WTC11 (cell line): ENCODE results near the gene AQP12B. TPM values are rescaled to one million over a fixed set of nuclear protein-coding genes. Genes with fewer than 3 reads are reported as not detected.

Experiments
- ATAC-seq: fragments of 200-7000 bp; cut with Tn5 transposase; 2 replicates; pipeline ENCODE4 v1.10.0; 2021; ENCODE audit warnings: mild to moderate bottlenecking, moderate library complexity
- CTCF ChIA-PET: fragments of 300-600 bp; sonication (Branson Sonifier 250); formaldehyde crosslinking; loops from one replicate; lab custom pipeline; 2021; ENCODE audit warnings: antibody characterized with exemption; lab: Charles Lee
- POLR2A ChIA-PET: fragments of 350-600 bp; sonication (Branson Sonifier 250); formaldehyde crosslinking; loops from one replicate; lab custom pipeline; 2021; ENCODE audit warnings: antibody characterized with exemption; lab: Charles Lee
- DNase-seq: peaks from one replicate; pipeline ENCODE4 v3.0.0; 2021; ENCODE audit warnings: low spot score
- H3K27ac Mint-ChIP-seq: 2 replicates; pipeline ENCODE4 v1.8.0; 2021; ENCODE audit warnings: mixed read lengths
- H3K27me3 Mint-ChIP-seq: 2 replicates; pipeline ENCODE4 v1.8.0; 2021; ENCODE audit warnings: low read depth, mild to moderate bottlenecking, moderate library complexity, mixed read lengths
- H3K36me3 Mint-ChIP-seq: 2 replicates; pipeline ENCODE4 v1.8.0; 2021; ENCODE audit warnings: mixed read lengths
- H3K4me1 Mint-ChIP-seq: 2 replicates; pipeline ENCODE4 v1.8.0; 2022; ENCODE audit warnings: mixed read lengths
- H3K4me3 Mint-ChIP-seq: 2 replicates; pipeline ENCODE4 v1.8.0; 2021; ENCODE audit warnings: mild to moderate bottlenecking, moderate library complexity, mixed read lengths
- H3K9me3 Mint-ChIP-seq: 2 replicates; pipeline ENCODE4 v1.8.0; 2021; ENCODE audit warnings: mixed read lengths
- CBFB ChIP-seq: sonication (generic); formaldehyde crosslinking; IDR thresholded peaks from 2 replicates; pipeline ENCODE4 v1.8.1; 2022; ENCODE audit warnings: mild to moderate bottlenecking, low read depth, missing genetic modification reagents
- CTCF ChIP-seq: fragments of 200-600 bp; IDR thresholded peaks from 2 replicates; pipeline ENCODE4 v1.8.0; 2022; ENCODE audit warnings: antibody characterized with exemption
- E2F1 ChIP-seq: sonication (generic); formaldehyde crosslinking; IDR thresholded peaks from 2 replicates; pipeline ENCODE4 v1.8.0; 2022; ENCODE audit warnings: mild to moderate bottlenecking, missing genetic modification reagents
- E2F5 ChIP-seq: sonication (generic); formaldehyde crosslinking; IDR thresholded peaks from 2 replicates; pipeline ENCODE4 v1.8.1; 2022; ENCODE audit warnings: mild to moderate bottlenecking, moderate library complexity, missing genetic modification reagents
- ELF4 ChIP-seq: sonication (generic); formaldehyde crosslinking; IDR thresholded peaks from 2 replicates; pipeline ENCODE4 v1.8.1; 2022; ENCODE audit warnings: low read depth, mild to moderate bottlenecking, moderate library complexity, missing genetic modification reagents
- EMX1 ChIP-seq: fragments of 250-450 bp; sonication (Bioruptor Pico); IDR thresholded peaks from 2 replicates; pipeline ENCODE4 v1.8.0; 2021; ENCODE audit warnings: mild to moderate bottlenecking
- ETV6 ChIP-seq: sonication (generic); formaldehyde crosslinking; IDR thresholded peaks from 2 replicates; pipeline ENCODE4 v1.8.1; 2022; ENCODE audit warnings: mild to moderate bottlenecking, missing genetic modification reagents
- FOXP1 ChIP-seq: sonication (generic); formaldehyde crosslinking; IDR thresholded peaks from 2 replicates; pipeline ENCODE4 v1.8.0; 2022; ENCODE audit warnings: missing genetic modification reagents, mild to moderate bottlenecking, moderate library complexity, borderline replicate concordance
- MXD4 ChIP-seq: fragments of 250-450 bp; sonication (Bioruptor Pico); IDR thresholded peaks from 2 replicates; pipeline ENCODE4 v1.8.0; 2021; ENCODE audit warnings: mild to moderate bottlenecking, moderate library complexity, borderline replicate concordance
- NFYB ChIP-seq: sonication (generic); formaldehyde crosslinking; conservative IDR thresholded peaks from 2 replicates; pipeline ENCODE4 v1.8.0; 2022; ENCODE audit warnings: low read depth, missing genetic modification reagents
- NR3C1 ChIP-seq: sonication (generic); formaldehyde crosslinking; conservative IDR thresholded peaks from 2 replicates; pipeline ENCODE4 v1.8.1; 2023; ENCODE audit warnings: low read depth, mild to moderate bottlenecking, missing genetic modification reagents
- RORB ChIP-seq: fragments of 250-450 bp; sonication (Bioruptor Pico); IDR thresholded peaks from 2 replicates; pipeline ENCODE4 v1.9.0; 2021; ENCODE audit warnings: mild to moderate bottlenecking
- SMAD3 ChIP-seq: sonication (generic); formaldehyde crosslinking; IDR thresholded peaks from 2 replicates; pipeline ENCODE4 v1.8.0; 2022; ENCODE audit warnings: missing genetic modification reagents, mild to moderate bottlenecking, borderline replicate concordance
- SOX15 ChIP-seq: fragments of 250-450 bp; sonication (Bioruptor Pico); IDR thresholded peaks from 2 replicates; pipeline ENCODE4 v1.9.0; 2021; ENCODE audit warnings: mild to moderate bottlenecking
- ZBTB21 ChIP-seq: sonication (generic); formaldehyde crosslinking; IDR thresholded peaks from 2 replicates; pipeline ENCODE4 v1.8.1; 2023; ENCODE audit warnings: mild to moderate bottlenecking, missing genetic modification reagents, borderline replicate concordance
- ZNF219 ChIP-seq: sonication (generic); formaldehyde crosslinking; IDR thresholded peaks from 2 replicates; pipeline ENCODE4 v1.8.0; 2023; ENCODE audit warnings: missing genetic modification reagents, mild to moderate bottlenecking, borderline replicate concordance
- ZNF317 ChIP-seq: sonication (generic); formaldehyde crosslinking; IDR thresholded peaks from 2 replicates; pipeline ENCODE4 v1.8.1; 2023; ENCODE audit warnings: low read depth, mild to moderate bottlenecking, moderate library complexity, missing genetic modification reagents, borderline replicate concordance
- ZNF396 ChIP-seq: fragments of 250-450 bp; sonication (Bioruptor Pico); IDR thresholded peaks from 2 replicates; pipeline ENCODE4 v1.8.0; 2021; ENCODE audit warnings: mild to moderate bottlenecking, moderate library complexity, borderline replicate concordance
- total RNA-seq: library from RNA; stranded (reverse); gene quantifications from 3 replicates; pipeline ENCODE4 v1.2.3, GENCODE V29; 2021
- TF ChIP-seq, protein P1 (sequence below): sonication (generic); formaldehyde crosslinking; IDR thresholded peaks from 2 replicates; pipeline ENCODE4 v1.8.1; 2022; ENCODE audit warnings: mild to moderate bottlenecking, missing genetic modification reagents, moderate library complexity, borderline replicate concordance
- TF ChIP-seq, protein P2 (sequence below): sonication (generic); formaldehyde crosslinking; IDR thresholded peaks from 2 replicates; pipeline ENCODE4 v1.8.1; 2022; ENCODE audit warnings: missing genetic modification reagents, borderline replicate concordance
- TF ChIP-seq, protein P3 (sequence below): sonication (generic); formaldehyde crosslinking; IDR thresholded peaks from 2 replicates; pipeline ENCODE4 v1.8.0; 2022; ENCODE audit warnings: mild to moderate bottlenecking, missing genetic modification reagents

AQP12B gene
- total RNA-seq, 1 experiment from 2014 or later = not detected

DNA sequence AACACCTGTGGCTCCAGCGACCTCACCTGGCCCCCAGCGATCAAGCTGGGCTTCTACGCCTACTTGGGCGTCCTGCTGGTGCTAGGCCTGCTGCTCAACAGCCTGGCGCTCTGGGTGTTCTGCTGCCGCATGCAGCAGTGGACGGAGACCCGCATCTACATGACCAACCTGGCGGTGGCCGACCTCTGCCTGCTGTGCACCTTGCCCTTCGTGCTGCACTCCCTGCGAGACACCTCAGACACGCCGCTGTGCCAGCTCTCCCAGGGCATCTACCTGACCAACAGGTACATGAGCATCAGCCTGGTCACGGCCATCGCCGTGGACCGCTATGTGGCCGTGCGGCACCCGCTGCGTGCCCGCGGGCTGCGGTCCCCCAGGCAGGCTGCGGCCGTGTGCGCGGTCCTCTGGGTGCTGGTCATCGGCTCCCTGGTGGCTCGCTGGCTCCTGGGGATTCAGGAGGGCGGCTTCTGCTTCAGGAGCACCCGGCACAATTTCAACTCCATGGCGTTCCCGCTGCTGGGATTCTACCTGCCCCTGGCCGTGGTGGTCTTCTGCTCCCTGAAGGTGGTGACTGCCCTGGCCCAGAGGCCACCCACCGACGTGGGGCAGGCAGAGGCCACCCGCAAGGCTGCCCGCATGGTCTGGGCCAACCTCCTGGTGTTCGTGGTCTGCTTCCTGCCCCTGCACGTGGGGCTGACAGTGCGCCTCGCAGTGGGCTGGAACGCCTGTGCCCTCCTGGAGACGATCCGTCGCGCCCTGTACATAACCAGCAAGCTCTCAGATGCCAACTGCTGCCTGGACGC lies 52.5 kb downstream of the AQP12B start:
- Mint-ChIP-seq H3K27me3 (peaks cover 7% of the 10 kb centered on the region), H3K4me3 (no peak overlapping the region), H3K36me3 (peaks cover 21% of the 10 kb centered on the region), H3K4me1 (no peaks in the 10 kb centered on the region), H3K9me3 (peaks cover 32% of the 10 kb centered on the region), H3K27ac (no peak overlapping the region)
- TF ChIP-seq ELF4 (CRISPR knock-in tag) = no peak
- ATAC-seq (no peak), DNase-seq (no peak)
- CTCF ChIA-PET = interaction anchor here (1.3 to 2.6 kb wide), 2 partner anchors 11 to 116 kb away, joined by 3 to 9 read pairs; no protein-coding TSS in a partner anchor
- POLR2A ChIA-PET = no interaction called here

DNA sequence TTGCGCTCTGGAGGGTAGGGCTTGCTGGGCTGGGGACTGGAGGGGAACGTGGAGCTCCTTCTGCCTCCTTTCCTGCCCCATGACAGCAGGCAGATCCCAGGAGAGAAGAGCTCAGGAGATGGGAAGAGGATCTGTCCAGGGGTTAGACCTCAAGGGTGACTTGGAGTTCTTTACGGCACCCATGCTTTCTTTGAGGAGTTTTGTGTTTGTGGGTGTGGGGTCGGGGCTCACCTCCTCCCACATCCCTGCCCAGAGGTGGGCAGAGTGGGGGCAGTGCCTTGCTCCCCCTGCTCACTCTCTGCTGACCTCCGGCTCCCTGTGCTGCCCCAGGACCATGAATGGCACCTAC lies 53.1 kb downstream of the AQP12B start:
- CTCF ChIA-PET = interaction anchor here (1.3 to 2.6 kb wide), 2 partner anchors 11 to 116 kb away, joined by 3 to 9 read pairs; no protein-coding TSS in a partner anchor
- POLR2A ChIA-PET = no interaction called here
- H3K27me3 Mint-ChIP-seq = peaks cover 7% of the 10 kb centered on the region

DNA sequence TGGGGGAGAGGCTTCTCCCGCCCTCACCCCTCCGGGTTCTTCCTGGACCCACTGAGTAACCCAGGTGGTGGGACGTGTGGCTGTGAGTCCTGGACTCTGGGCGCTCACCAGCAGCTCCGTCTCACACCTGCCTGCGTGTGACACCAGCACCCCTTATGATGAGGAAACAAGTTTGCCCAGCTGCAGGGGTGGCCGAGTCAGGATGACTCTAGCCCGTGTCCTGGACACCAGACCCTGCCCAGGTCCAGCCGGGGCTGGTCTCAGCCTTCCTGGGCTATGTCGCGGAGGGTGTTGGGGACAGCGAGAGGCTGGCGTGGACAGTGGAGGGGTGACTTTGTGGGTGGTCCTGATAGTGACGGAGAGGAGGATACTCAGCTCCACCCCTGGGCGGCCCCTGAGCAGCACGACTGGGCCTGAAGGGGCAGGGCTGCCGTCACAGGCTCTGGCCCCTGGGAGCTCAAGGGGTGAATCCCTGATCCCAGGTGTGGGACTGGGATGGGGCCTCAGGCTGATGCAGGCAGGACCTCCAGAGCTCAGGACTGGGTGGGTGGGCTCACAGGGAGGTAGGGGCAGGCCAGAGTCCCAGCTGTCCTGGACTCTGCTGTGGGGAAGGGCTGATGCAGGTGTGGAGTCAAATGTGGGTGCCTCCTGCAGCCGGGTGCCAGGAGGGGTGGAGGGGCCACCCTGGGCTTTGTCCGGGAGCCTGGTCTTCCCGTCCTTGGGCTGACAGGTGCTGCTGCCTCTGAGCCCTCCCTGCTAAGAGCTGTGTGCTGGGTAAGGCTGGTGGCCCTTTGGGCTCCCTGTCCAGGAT lies 53.7 kb downstream of the AQP12B start:
- Mint-ChIP-seq H3K27ac (no peak overlapping the region), H3K27me3 (peaks cover 5% of the 10 kb centered on the region), H3K9me3 (peaks cover 21% of the 10 kb centered on the region), H3K4me3 (no peak overlapping the region), H3K36me3 (peaks cover 11% of the 10 kb centered on the region), H3K4me1 (no peaks in the 10 kb centered on the region)
- no peak for TF ChIP-seq CTCF
- TF ChIP-seq NFYB = no peak
- no peak for TF ChIP-seq MXD4 (CRISPR knock-in tag)
- TF ChIP-seq ZNF396 (CRISPR knock-in tag) = no peak
- TF ChIP-seq CBFB (CRISPR knock-in tag) = no peak
- TF ChIP-seq, protein P1, sequence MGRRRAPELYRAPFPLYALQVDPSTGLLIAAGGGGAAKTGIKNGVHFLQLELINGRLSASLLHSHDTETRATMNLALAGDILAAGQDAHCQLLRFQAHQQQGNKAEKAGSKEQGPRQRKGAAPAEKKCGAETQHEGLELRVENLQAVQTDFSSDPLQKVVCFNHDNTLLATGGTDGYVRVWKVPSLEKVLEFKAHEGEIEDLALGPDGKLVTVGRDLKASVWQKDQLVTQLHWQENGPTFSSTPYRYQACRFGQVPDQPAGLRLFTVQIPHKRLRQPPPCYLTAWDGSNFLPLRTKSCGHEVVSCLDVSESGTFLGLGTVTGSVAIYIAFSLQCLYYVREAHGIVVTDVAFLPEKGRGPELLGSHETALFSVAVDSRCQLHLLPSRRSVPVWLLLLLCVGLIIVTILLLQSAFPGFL (CRISPR knock-in tag) = no peak
- no peak for TF ChIP-seq ZNF317 (CRISPR knock-in tag)
- TF ChIP-seq ZNF219 = no peak
- no peak for TF ChIP-seq FOXP1 (CRISPR knock-in tag)
- no peak for TF ChIP-seq E2F5 (CRISPR knock-in tag)
- no peak for TF ChIP-seq E2F1 (CRISPR knock-in tag)
- TF ChIP-seq ETV6 (CRISPR knock-in tag) = no peak
- TF ChIP-seq, protein P2, sequence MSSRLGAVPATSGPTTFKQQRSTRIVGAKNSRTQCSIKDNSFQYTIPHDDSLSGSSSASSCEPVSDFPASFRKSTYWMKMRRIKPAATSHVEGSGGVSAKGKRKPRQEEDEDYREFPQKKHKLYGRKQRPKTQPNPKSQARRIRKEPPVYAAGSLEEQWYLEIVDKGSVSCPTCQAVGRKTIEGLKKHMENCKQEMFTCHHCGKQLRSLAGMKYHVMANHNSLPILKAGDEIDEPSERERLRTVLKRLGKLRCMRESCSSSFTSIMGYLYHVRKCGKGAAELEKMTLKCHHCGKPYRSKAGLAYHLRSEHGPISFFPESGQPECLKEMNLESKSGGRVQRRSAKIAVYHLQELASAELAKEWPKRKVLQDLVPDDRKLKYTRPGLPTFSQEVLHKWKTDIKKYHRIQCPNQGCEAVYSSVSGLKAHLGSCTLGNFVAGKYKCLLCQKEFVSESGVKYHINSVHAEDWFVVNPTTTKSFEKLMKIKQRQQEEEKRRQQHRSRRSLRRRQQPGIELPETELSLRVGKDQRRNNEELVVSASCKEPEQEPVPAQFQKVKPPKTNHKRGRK (CRISPR knock-in tag) = no peak
- ATAC-seq (no peak), DNase-seq (no peak)
- CTCF ChIA-PET = interaction anchor here (1.3 to 2.6 kb wide), 2 partner anchors 12 to 115 kb away, joined by 3 to 9 read pairs; no protein-coding TSS in a partner anchor
- POLR2A ChIA-PET = no interaction called here

More for the DNA sequence above, 53.1 kb downstream of the AQP12B start:
- Mint-ChIP-seq H3K27ac (no peak overlapping the region), H3K4me3 (no peak overlapping the region), H3K9me3 (peaks cover 26% of the 10 kb centered on the region), H3K36me3 (peaks cover 16% of the 10 kb centered on the region), H3K4me1 (no peaks in the 10 kb centered on the region)
- ATAC-seq (no peak), DNase-seq (no peak)
- TF ChIP-seq NR3C1 (CRISPR knock-in tag) (no peak), SMAD3 (no peak), ZBTB21 (CRISPR knock-in tag) (no peak), SOX15 (no peak), ZNF219 (no peak), EMX1 (no peak), RORB (CRISPR knock-in tag) (no peak)
- TF ChIP-seq, protein P3, sequence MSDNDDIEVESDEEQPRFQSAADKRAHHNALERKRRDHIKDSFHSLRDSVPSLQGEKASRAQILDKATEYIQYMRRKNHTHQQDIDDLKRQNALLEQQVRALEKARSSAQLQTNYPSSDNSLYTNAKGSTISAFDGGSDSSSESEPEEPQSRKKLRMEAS (CRISPR knock-in tag) = no peak
- TF ChIP-seq, all 79 proteins: peak for 0
